Liver (tissue), 3 donors: ENCODE data around the gene TARDBP.
"Not testable (repeated sequence)": the region's sequence is repeated elsewhere in the genome, so short reads cannot be mapped to it uniquely, and the experiment has no call there.

Experiments used
- CTCF ChIP-seq: fragments of 150-350 bp; IDR thresholded peaks from 2 replicates; pipeline ENCODE4 v1.5.1; 2017; ENCODE audit warnings: improper control_type of control experiment, low read depth, low read length; ENCODE audit not compliant: missing input control
- EGR1 ChIP-seq, 2 donors: IDR thresholded peaks; 2 replicates each; pipeline ENCODE4 v1.6.1; 2016 to 2018; ENCODE audit warnings: antibody characterized with exemption in 2 of 2, low read depth in 2 of 2
- FOXA1 ChIP-seq: IDR thresholded peaks from 2 replicates; pipeline ENCODE4 v1.6.1; 2016; ENCODE audit warnings: antibody characterized with exemption
- GABPA ChIP-seq, 2 donors: IDR thresholded peaks in 1 of 2; conservative IDR thresholded peaks in 1 of 2; 2 replicates each; pipeline ENCODE4 v1.6.1; 2016; ENCODE audit warnings: antibody characterized with exemption in 2 of 2, mild to moderate bottlenecking in 1 of 2, moderate library complexity in 1 of 2
- HNF4G ChIP-seq: IDR thresholded peaks from 2 replicates; pipeline ENCODE4 v1.6.1; 2016; ENCODE audit warnings: antibody characterized with exemption
- MAX ChIP-seq: IDR thresholded peaks from 2 replicates; pipeline ENCODE4 v1.6.1; 2016; ENCODE audit warnings: antibody characterized with exemption
- SP1 ChIP-seq: IDR thresholded peaks from 2 replicates; pipeline ENCODE4 v1.6.1; 2018; ENCODE audit warnings: antibody characterized with exemption, mild to moderate bottlenecking
- TAF1 ChIP-seq: conservative IDR thresholded peaks from 2 replicates; pipeline ENCODE4 v1.6.1; 2016; ENCODE audit warnings: antibody characterized with exemption, mild to moderate bottlenecking
- donor health status: healthy.
- donor health status: healthy.

GRCh38 chr1:11073398-11073797 is 60.9 kb downstream of the TARDBP start:
- TF ChIP-seq CTCF; EGR1 (IDR thresholded peaks at IDR 0.05; ENCODE audit: low read depth in 2 of 2); HNF4G; GABPA (IDR thresholded peaks at IDR 0.05 in 1 of 2, conservative IDR thresholded peaks at IDR 0.05 in 1 of 2); MAX; FOXA1; TAF1; SP1: not testable (repeated sequence)
